HL-60 (cell line): Measurements from ENCODE around the gene TRIO.

Source experiments
- DNase-seq, 2 experiments: peaks; one replicate each; pipeline ENCODE4 v3.0.0-alpha.2; 2010 to 2020; ENCODE audit warnings: low read depth in 1 of 2, low spot score in 1 of 2
- H3K27ac ChIP-seq: fragments of 250-450 bp; sonication (Bioruptor Pico); replicated peaks from 2 replicates; pipeline ENCODE4 v1.5.1; 2020; ENCODE audit warnings: mild to moderate bottlenecking, moderate library complexity
- H3K27me3 ChIP-seq: fragments of 250-450 bp; sonication (Bioruptor Pico); 2 replicates; pipeline ENCODE4 v1.5.1; 2021; ENCODE audit warnings: mild to moderate bottlenecking, moderate library complexity; ENCODE audit not compliant: insufficient read depth, poor library complexity, severe bottlenecking
- H3K4me3 ChIP-seq: replicated peaks from 2 replicates; pipeline ENCODE4 v1.5.1; 2011; ENCODE audit warnings: mild to moderate bottlenecking, control low read depth, low read length; ENCODE audit not compliant: insufficient read depth
- GABPA ChIP-seq: IDR thresholded peaks from 2 replicates; pipeline ENCODE4 v1.6.1; 2012; ENCODE audit warnings: low read depth
- POLR2AphosphoS5 ChIP-seq: IDR thresholded peaks from 2 replicates; pipeline ENCODE4 v1.6.1; 2012; ENCODE audit warnings: low read depth
- SPI1 ChIP-seq: IDR thresholded peaks from 2 replicates; pipeline ENCODE4 v1.6.1; 2012; ENCODE audit warnings: low read depth, mild to moderate bottlenecking, borderline replicate concordance
- TF ChIP-seq, protein P1 (sequence below): IDR thresholded peaks from 2 replicates; pipeline ENCODE4 v1.6.1; 2012; ENCODE audit warnings: low read depth; ENCODE audit not compliant: insufficient replicate concordance
- TF ChIP-seq, protein P2 (sequence below): IDR thresholded peaks from one replicate; pipeline ENCODE4 v1.5.1; 2011; ENCODE audit warnings: low read length, control low read depth, inconsistent platforms; ENCODE audit not compliant: insufficient read depth

Gene TRIO

DNA sequence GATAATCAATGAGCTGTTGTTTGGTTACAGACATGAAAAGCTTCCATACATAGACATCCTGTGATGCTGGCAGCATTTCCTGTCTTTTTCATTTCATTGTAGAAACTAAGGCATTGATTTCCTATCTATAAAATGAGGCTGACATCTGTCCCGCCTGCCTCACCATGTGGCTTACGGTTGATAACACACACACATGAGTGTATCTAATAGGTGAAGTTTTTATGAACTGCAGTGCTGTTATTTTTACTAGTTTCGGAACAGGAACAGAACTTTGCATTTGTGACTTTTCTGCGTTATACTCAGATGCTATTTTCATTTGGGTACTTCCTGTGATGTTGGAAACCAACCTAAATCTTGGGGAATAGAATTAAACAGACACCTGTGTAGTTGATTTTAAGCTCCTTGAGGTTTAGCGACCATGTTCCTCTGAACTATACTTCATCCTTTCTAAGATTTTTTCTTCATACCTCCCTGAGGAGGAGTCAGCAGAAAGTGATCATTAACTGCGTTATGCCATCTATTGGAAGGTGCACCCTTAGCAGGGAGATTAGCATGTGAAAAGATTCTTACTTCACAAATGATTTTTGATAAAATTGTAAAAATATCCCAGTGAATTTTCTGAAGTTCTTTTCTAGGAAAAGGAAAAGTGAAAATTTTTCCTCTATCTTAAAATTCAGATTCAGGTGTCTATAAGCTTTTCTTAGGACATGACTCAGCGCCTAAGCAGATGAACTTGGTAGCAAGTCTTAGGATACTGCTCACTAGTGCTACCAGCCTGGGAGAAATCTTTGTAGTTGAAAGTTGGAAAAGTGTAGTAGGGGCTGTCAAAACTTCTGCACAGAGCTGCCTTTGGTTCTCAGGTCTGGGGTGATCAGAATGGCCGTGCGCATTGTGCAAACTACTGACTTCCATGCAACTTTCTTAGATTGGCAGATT is 134.5 kb downstream of the TRIO start:
- no peak for TF ChIP-seq SPI1
- no peak for TF ChIP-seq POLR2AphosphoS5
- TF ChIP-seq, protein P1, sequence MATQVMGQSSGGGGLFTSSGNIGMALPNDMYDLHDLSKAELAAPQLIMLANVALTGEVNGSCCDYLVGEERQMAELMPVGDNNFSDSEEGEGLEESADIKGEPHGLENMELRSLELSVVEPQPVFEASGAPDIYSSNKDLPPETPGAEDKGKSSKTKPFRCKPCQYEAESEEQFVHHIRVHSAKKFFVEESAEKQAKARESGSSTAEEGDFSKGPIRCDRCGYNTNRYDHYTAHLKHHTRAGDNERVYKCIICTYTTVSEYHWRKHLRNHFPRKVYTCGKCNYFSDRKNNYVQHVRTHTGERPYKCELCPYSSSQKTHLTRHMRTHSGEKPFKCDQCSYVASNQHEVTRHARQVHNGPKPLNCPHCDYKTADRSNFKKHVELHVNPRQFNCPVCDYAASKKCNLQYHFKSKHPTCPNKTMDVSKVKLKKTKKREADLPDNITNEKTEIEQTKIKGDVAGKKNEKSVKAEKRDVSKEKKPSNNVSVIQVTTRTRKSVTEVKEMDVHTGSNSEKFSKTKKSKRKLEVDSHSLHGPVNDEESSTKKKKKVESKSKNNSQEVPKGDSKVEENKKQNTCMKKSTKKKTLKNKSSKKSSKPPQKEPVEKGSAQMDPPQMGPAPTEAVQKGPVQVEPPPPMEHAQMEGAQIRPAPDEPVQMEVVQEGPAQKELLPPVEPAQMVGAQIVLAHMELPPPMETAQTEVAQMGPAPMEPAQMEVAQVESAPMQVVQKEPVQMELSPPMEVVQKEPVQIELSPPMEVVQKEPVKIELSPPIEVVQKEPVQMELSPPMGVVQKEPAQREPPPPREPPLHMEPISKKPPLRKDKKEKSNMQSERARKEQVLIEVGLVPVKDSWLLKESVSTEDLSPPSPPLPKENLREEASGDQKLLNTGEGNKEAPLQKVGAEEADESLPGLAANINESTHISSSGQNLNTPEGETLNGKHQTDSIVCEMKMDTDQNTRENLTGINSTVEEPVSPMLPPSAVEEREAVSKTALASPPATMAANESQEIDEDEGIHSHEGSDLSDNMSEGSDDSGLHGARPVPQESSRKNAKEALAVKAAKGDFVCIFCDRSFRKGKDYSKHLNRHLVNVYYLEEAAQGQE, result no peak
- TF ChIP-seq GABPA, result no peak
- TF ChIP-seq, protein P2, sequence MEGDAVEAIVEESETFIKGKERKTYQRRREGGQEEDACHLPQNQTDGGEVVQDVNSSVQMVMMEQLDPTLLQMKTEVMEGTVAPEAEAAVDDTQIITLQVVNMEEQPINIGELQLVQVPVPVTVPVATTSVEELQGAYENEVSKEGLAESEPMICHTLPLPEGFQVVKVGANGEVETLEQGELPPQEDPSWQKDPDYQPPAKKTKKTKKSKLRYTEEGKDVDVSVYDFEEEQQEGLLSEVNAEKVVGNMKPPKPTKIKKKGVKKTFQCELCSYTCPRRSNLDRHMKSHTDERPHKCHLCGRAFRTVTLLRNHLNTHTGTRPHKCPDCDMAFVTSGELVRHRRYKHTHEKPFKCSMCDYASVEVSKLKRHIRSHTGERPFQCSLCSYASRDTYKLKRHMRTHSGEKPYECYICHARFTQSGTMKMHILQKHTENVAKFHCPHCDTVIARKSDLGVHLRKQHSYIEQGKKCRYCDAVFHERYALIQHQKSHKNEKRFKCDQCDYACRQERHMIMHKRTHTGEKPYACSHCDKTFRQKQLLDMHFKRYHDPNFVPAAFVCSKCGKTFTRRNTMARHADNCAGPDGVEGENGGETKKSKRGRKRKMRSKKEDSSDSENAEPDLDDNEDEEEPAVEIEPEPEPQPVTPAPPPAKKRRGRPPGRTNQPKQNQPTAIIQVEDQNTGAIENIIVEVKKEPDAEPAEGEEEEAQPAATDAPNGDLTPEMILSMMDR, result no peak
- Histone ChIP-seq H3K4me3 (no peak overlapping the region), H3K27me3 (no peaks in the 10 kb centered on the region), H3K27ac (no peak overlapping the region)
- DNase-seq, result no peak

DNA sequence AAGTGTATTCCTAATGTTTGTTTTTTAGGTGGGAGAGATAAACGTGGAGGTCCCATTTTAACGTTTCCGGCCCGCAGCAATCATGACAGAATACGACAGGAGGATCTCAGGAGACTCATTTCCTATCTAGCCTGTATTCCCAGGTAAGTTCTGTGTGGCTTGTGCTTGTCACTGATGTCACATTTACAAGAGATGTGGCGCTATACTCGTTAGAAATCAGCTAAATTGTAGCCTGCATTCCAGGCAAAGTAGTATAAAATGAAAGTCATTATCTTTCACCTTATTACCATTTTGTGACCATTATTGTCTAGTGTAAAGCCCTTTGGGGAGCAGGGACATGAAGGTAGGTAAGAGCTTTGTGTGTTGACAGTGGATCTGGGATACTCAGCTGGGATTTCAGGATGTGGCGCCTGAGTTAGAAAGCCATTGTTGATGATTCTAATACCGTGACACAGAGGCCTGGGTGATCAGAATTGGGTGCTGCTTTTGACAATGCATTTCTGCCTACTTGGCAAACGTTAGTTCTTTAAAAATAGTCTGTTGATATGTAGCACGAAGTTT is 137.2 kb downstream of the TRIO start:
- no peak overlapping the region for H3K27ac ChIP-seq
- no peak for DNase-seq
- no peak overlapping the region for H3K4me3 ChIP-seq
- TF ChIP-seq, protein P2, result no peak
- TF ChIP-seq GABPA, result no peak
- TF ChIP-seq, protein P1, result no peak
- TF ChIP-seq SPI1, result no peak
- no peak for TF ChIP-seq POLR2AphosphoS5
- no peaks in the 10 kb centered on the region for H3K27me3 ChIP-seq

DNA sequence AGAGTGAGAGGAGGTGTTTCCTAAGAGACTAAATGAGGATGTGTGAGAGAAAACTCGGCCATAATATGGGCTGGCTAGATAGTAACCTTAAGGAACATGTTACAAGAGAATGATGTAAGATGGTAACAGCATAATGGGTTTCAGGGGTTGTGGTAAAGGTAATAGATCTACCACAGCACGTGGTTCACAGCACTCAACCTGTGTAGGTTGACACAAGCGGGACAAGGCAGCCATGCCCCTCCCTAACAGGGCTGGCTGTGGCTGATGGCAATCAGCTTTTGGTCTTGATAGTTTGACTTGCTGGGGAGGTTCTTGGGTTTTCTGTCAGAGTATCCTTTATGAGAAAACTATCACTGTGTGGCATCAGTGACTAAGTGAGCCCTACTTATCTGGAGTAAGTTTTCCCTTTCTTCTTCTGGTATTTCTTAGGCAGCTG is 138.6 kb downstream of the TRIO start:
- Histone ChIP-seq H3K4me3 (no peak overlapping the region), H3K27ac (no peak overlapping the region), H3K27me3 (no peaks in the 10 kb centered on the region)
- DNase-seq, result no peak
- TF ChIP-seq, protein P1, result no peak
- no peak for TF ChIP-seq POLR2AphosphoS5
- TF ChIP-seq, protein P2, result no peak
- TF ChIP-seq SPI1, result no peak
- no peak for TF ChIP-seq GABPA
